Hematopoietic multipotent progenitor cell treated with erythropoietin and hydrocortisone succinate and interleukin-3 and kit ligand, for 4 days (in vitro differentiated cells): ENCODE data around the gene ABCC3.
"Not testable (repeated sequence)": the region's sequence is repeated elsewhere in the genome, so short reads cannot be mapped to it uniquely, and the experiment has no call there.

Experiments used
- DNase-seq: peaks from one replicate; pipeline ENCODE4 v3.0.0-alpha.2; 2015

Gene ABCC3

GRCh38 chr17:50715471-50715870 lies 80.8 kb downstream of the ABCC3 start:
- DNase-seq, result peak; percentile 20

- peak; percentile 97 for DNase-seq
Measured at GRCh38 chr17:50719144-50719923, 84.7 kb downstream of the ABCC3 start, which contains the start of gene LUC7L3. Gene LUC7L3, plus strand, starts transcription at chr17:50719603. Its CDS starts 130 bp downstream, at chr17:50719733.

- DNase-seq, result no peak
Measured at GRCh38 chr17:50719924-50720794, 85.5 kb downstream of the ABCC3 start.

GRCh38 chr17:50721194-50722010 lies 86.7 kb downstream of the ABCC3 start:
- peak; percentile 75 for DNase-seq

- no peak for DNase-seq
Measured at GRCh38 chr17:50722746-50723145, 88.1 kb downstream of the ABCC3 start.

- DNase-seq, result not testable (repeated sequence)
Measured at GRCh38 chr17:50724622-50725021, 89.9 kb downstream of the ABCC3 start.

GRCh38 chr17:50725769-50726655 lies 91.3 kb downstream of the ABCC3 start:
- DNase-seq, result no peak

- DNase-seq, result no peak
Measured at GRCh38 chr17:50728112-50728429, 93.4 kb downstream of the ABCC3 start.

GRCh38 chr17:50728881-50729765 lies 94.4 kb downstream of the ABCC3 start:
- DNase-seq, result no peak

GRCh38 chr17:50731575-50732460 lies 97.1 kb downstream of the ABCC3 start:
- peak; percentile 68 for DNase-seq

GRCh38 chr17:50735287-50735686 lies 100.6 kb downstream of the ABCC3 start:
- no peak for DNase-seq

- DNase-seq, result no peak
Measured at GRCh38 chr17:50737118-50737698, 102.5 kb downstream of the ABCC3 start.

- DNase-seq, result no peak
Measured at GRCh38 chr17:50739098-50739497, 104.4 kb downstream of the ABCC3 start.
